Tibial nerve (tissue), 3 donors: ENCODE data around the gene HYCC1.
"Not testable (repeated sequence)": the region's sequence is repeated elsewhere in the genome, so short reads cannot be mapped to it uniquely, and the experiment has no call there.

Experiments
- CTCF ChIP-seq, 5 experiments: fragments of 200-600 bp in 3 of 5; fragments of 450-650 bp in 2 of 5; sonication (generic) in 3 of 5; IDR thresholded peaks; one replicate each; pipeline ENCODE4 v1.5.1; 2016 to 2019; ENCODE audit warnings: antibody characterized with exemption in 5 of 5, mild to moderate bottlenecking in 3 of 5, moderate library complexity in 2 of 5
- POLR2A ChIP-seq, 2 donors: fragments of 450-650 bp; IDR thresholded peaks; one replicate each; pipeline ENCODE4 v1.6.1; 2017; ENCODE audit warnings: antibody characterized with exemption in 2 of 2, mild to moderate bottlenecking in 2 of 2, moderate library complexity in 2 of 2

GRCh38 chr7:23051124-23051485, 37.2 kb upstream of the HYCC1 start:
- TF ChIP-seq CTCF, POLR2A (IDR thresholded peaks at IDR 0.05): not testable (repeated sequence)
